PC-9 (cell line): ENCODE results near the gene NLRP12. TPM values are rescaled to one million over a fixed set of nuclear protein-coding genes. Genes with fewer than 3 reads are reported as not detected.
A peak's percentile ranks its signal among the peaks of the same experiment; 100 is the strongest.

Experiments
- BruUV-seq: library from RNA; stranded (reverse); fragments of 400-500 nt; replicated peaks from 2 replicates; lab custom pipeline; 2021; lab: Mats Ljungman, UMichigan
- CTCF ChIA-PET: fragments of 300-600 bp; sonication (Branson Sonifier 250); formaldehyde crosslinking; loops from one replicate; lab custom pipeline; 2022; ENCODE audit warnings: antibody characterized with exemption; lab: Charles Lee
- POLR2A ChIA-PET: fragments of 300-600 bp; sonication (Branson Sonifier 250); formaldehyde crosslinking; loops from one replicate; lab custom pipeline; 2022; ENCODE audit warnings: antibody characterized with exemption; ENCODE audit not compliant: unreplicated experiment; lab: Charles Lee
- DNase-seq, 2 experiments: peaks; one replicate each; pipeline versions ENCODE4 v3.0.0 to v3.0.0-alpha.2; 2015 to 2022; ENCODE audit warnings: mixed read lengths in 1 of 2
- H2AFZ ChIP-seq: fragments of 200-600 bp; sonication (generic); 2 replicates; pipeline ENCODE4 v1.8.1; 2017; ENCODE audit warnings: antibody characterized with exemption
- H3F3A ChIP-seq: fragments of 200-600 bp; sonication (generic); 2 replicates; pipeline ENCODE4 v1.8.1; 2017; ENCODE audit warnings: antibody characterized with exemption, mild to moderate bottlenecking, low read depth; ENCODE audit not compliant: insufficient read depth
- H3K27ac ChIP-seq: fragments of 200-600 bp; sonication (generic); 2 replicates; pipeline ENCODE4 v1.6.1; 2016; ENCODE audit warnings: mixed run types
- H3K27me3 ChIP-seq: fragments of 200-600 bp; sonication (generic); 2 replicates; pipeline ENCODE4 v1.6.1; 2016; ENCODE audit warnings: low read depth, mixed run types; ENCODE audit not compliant: insufficient read depth
- H3K36me3 ChIP-seq: fragments of 200-600 bp; sonication (generic); 2 replicates; pipeline ENCODE4 v1.6.1; 2016; ENCODE audit warnings: low read depth, mixed run types
- H3K4me1 ChIP-seq: fragments of 200-600 bp; sonication (generic); replicated peaks from 2 replicates; pipeline ENCODE4 v1.6.1; 2016; ENCODE audit warnings: mixed run types; ENCODE audit not compliant: insufficient read depth
- H3K4me2 ChIP-seq: fragments of 200-600 bp; sonication (generic); 2 replicates; pipeline ENCODE4 v1.6.1; 2017; ENCODE audit warnings: mixed run types
- H3K4me3 ChIP-seq: fragments of 200-600 bp; sonication (generic); 2 replicates; pipeline ENCODE4 v1.6.1; 2016; ENCODE audit warnings: mixed run types
- H3K79me2 ChIP-seq: fragments of 200-600 bp; sonication (generic); 2 replicates; pipeline ENCODE4 v1.6.1; 2017; ENCODE audit warnings: low read depth, mixed run types
- H3K9me2 ChIP-seq: fragments of 200-600 bp; sonication (generic); 2 replicates; pipeline ENCODE4 v1.8.1; 2017; ENCODE audit warnings: mild to moderate bottlenecking; ENCODE audit not compliant: insufficient read depth
- H3K9me3 ChIP-seq: fragments of 200-600 bp; sonication (generic); 2 replicates; pipeline ENCODE4 v1.8.1; 2016; ENCODE audit warnings: low read depth; ENCODE audit not compliant: insufficient read depth
- H4K20me1 ChIP-seq: fragments of 200-600 bp; sonication (generic); 2 replicates; pipeline ENCODE4 v1.8.1; 2017; ENCODE audit not compliant: insufficient read depth
- EZH2 ChIP-seq: fragments of 200-600 bp; sonication (generic); IDR thresholded peaks from 2 replicates; pipeline ENCODE4 v1.8.0; 2017; ENCODE audit warnings: antibody characterized with exemption, low read depth
- intact Hi-C: fragments of 100-400 bp; cut with micrococcal nuclease; formaldehyde crosslinking; loops from one replicate; pipeline ENCODE4 v1.10.0; 2022; ENCODE audit not compliant: unreplicated experiment
- total RNA-seq: library from RNA; stranded (reverse); gene quantifications from 2 replicates; pipeline ENCODE4 v1.2.3, GENCODE V29; 2021
- TF ChIP-seq, protein P1 (sequence below): fragments of 200-600 bp; sonication (generic); conservative IDR thresholded peaks from 2 replicates; pipeline ENCODE4 v1.6.1; 2017; ENCODE audit warnings: mixed run types, antibody characterized with exemption, mild to moderate bottlenecking, moderate library complexity

NLRP12 gene
- total RNA-seq, 1 experiment from 2014 or later = 0.37 TPM

DNA sequence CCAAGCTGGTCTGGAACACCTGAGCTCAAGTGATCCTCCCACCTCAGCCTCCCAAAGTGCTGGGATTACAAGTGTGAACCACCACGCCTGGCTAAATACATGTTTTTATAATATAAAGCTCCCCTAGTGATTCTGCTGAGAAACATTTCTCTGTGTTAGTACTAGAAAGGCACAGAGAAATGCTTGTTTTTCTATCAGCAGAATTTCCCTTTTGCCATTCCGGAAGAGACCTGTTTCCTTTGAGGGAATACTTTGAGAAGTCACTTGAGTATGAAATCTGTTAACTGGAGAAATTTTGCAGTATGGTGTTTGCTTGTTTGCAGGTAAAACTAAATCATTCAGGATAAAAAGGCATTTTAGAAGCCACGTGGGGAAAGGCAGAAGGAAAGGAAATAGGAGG, 4.4 kb upstream of the NLRP12 start:
- ChIA-PET POLR2A (no interaction called here), CTCF (no interaction called here)
- DNase-seq = no peak
- no peaks in the 10 kb centered on the region for H3K79me2 ChIP-seq
- no peak overlapping the region for H3K4me3 ChIP-seq
- H3K27me3 ChIP-seq = no peaks in the 10 kb centered on the region
- peaks cover 6% of the 10 kb centered on the region for H3F3A ChIP-seq
- H3K9me3 ChIP-seq = no peaks in the 10 kb centered on the region
- BruUV-seq = no TSS peak
- H2AFZ ChIP-seq = no peak overlapping the region
- intact Hi-C loops = no loop called here
- no peak overlapping the region for H3K4me2 ChIP-seq
- H4K20me1 ChIP-seq = no peaks in the 10 kb centered on the region
- peaks cover 11% of the 10 kb centered on the region for H3K4me1 ChIP-seq
- no peaks in the 10 kb centered on the region for H3K36me3 ChIP-seq
- no peak for TF ChIP-seq EZH2
- TF ChIP-seq, protein P1, sequence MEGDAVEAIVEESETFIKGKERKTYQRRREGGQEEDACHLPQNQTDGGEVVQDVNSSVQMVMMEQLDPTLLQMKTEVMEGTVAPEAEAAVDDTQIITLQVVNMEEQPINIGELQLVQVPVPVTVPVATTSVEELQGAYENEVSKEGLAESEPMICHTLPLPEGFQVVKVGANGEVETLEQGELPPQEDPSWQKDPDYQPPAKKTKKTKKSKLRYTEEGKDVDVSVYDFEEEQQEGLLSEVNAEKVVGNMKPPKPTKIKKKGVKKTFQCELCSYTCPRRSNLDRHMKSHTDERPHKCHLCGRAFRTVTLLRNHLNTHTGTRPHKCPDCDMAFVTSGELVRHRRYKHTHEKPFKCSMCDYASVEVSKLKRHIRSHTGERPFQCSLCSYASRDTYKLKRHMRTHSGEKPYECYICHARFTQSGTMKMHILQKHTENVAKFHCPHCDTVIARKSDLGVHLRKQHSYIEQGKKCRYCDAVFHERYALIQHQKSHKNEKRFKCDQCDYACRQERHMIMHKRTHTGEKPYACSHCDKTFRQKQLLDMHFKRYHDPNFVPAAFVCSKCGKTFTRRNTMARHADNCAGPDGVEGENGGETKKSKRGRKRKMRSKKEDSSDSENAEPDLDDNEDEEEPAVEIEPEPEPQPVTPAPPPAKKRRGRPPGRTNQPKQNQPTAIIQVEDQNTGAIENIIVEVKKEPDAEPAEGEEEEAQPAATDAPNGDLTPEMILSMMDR = no peak
- H3K9me2 ChIP-seq = no peaks in the 10 kb centered on the region
- no peak overlapping the region for H3K27ac ChIP-seq

DNA sequence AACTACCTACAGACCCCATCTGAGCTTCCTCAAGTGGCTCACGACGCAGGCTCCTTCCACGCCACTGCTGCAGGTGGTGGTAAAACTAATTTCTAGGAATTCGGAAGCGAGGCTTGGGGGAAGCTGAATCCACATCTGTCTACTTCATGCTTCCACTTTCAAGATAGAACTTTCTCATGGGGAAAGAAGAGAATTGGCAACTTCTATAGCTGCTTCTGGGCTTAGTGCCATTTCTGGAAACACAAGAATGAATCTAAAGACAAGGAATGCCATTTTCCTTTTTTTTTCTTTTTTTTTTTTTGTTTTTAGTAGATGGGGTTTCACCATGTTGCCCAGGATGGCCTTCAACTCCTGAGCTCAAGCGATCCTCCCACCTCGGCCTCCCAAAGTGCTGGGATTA, 2.8 kb upstream of the NLRP12 start:
- Histone ChIP-seq H2AFZ (no peak overlapping the region), H4K20me1 (no peaks in the 10 kb centered on the region), H3K27me3 (no peaks in the 10 kb centered on the region), H3K4me3 (no peak overlapping the region), H3F3A (peaks cover 8% of the 10 kb centered on the region), H3K4me1 (peaks cover 12% of the 10 kb centered on the region), H3K9me2 (no peaks in the 10 kb centered on the region), H3K79me2 (no peaks in the 10 kb centered on the region), H3K4me2 (no peak overlapping the region), H3K9me3 (no peaks in the 10 kb centered on the region), H3K36me3 (no peaks in the 10 kb centered on the region), H3K27ac (no peak overlapping the region)
- no TSS peak for BruUV-seq
- ChIA-PET POLR2A (no interaction called here), CTCF (no interaction called here)
- TF ChIP-seq, protein P1 = no peak
- no peak for TF ChIP-seq EZH2
- intact Hi-C loops = no loop called here
- DNase-seq = no peak

DNA sequence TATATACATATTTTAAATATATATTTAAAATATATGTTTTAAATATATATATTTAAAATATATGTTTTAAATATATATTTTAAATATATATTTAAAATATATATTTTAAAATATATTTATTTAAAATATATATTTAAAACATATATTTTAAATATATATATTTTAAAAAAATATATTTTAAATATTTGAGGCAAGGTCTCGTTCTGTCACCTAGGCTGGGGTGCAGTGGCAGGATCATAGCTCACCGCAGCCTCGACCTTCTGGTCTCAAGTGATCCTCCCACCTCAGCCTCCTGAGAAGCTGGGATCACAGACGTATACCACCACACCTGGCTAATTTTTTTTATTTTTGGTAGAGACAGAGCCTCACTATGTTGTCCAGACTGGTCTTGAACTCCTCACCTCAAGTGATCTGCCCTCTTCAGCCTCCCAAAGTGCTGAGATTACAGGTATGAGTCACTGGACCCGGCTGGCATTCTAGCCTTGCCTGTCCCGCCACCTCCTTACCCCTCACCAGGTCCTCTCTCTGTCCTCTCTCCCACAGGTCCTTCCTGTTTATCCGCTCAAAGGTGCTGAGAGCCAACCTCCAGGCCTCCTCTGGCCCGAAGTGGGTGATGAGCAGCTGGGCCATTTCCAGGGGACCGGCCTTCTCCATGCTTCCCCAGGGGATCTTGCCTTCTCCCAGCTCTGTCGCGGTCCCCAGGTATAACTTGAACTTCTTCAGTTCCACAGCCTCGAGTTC, 564 bp downstream of the NLRP12 start:
- peak overlapping the region; percentile 14 for H3K4me2 ChIP-seq
- no TSS peak for BruUV-seq
- ChIA-PET POLR2A (interaction anchor here (0.6 to 0.7 kb wide), 2 partner anchors 163 to 656 kb away, joined by 3 read pairs; no protein-coding TSS in a partner anchor), CTCF (no interaction called here)
- no peak overlapping the region for H2AFZ ChIP-seq
- H3K9me3 ChIP-seq = no peaks in the 10 kb centered on the region
- H4K20me1 ChIP-seq = no peaks in the 10 kb centered on the region
- H3K79me2 ChIP-seq = no peaks in the 10 kb centered on the region
- H3F3A ChIP-seq = peaks cover 16% of the 10 kb centered on the region
- DNase-seq = peak; percentile 50 to 53
- intact Hi-C loops = no loop called here
- no peaks in the 10 kb centered on the region for H3K36me3 ChIP-seq
- no peak overlapping the region for H3K4me3 ChIP-seq
- no peak for TF ChIP-seq EZH2
- TF ChIP-seq, protein P1 = no peak
- no peaks in the 10 kb centered on the region for H3K9me2 ChIP-seq
- peaks cover 12% of the 10 kb centered on the region for H3K4me1 ChIP-seq
- H3K27me3 ChIP-seq = no peaks in the 10 kb centered on the region
- no peak overlapping the region for H3K27ac ChIP-seq
